Endodermal cell (in vitro differentiated cells): ENCODE measurements around the gene EPS15. TPM values are rescaled to one million over a fixed set of nuclear protein-coding genes. Genes with fewer than 3 reads are reported as not detected.

Experiments used
- DNase-seq: peaks from one replicate; pipeline ENCODE4 v3.0.0-alpha.2; 2017
- H3K27ac ChIP-seq: 2 replicates; pipeline ENCODE4 v1.5.1; 2013; ENCODE audit warnings: mild to moderate bottlenecking, low read depth, low read length, moderate library complexity
- H3K27me3 ChIP-seq: 2 replicates; pipeline ENCODE4 v1.6.1; 2013; ENCODE audit warnings: mild to moderate bottlenecking, low read length, moderate library complexity; ENCODE audit not compliant: insufficient read depth, control insufficient read depth, poor library complexity, severe bottlenecking
- H3K36me3 ChIP-seq: 2 replicates; pipeline ENCODE4 v1.7.0; 2013; ENCODE audit warnings: mild to moderate bottlenecking, low read length, moderate library complexity; ENCODE audit not compliant: control insufficient read depth, insufficient read depth
- H3K4me1 ChIP-seq: one replicate; pipeline ENCODE4 v1.7.0; 2013; ENCODE audit warnings: low read length; ENCODE audit not compliant: control insufficient read depth, insufficient read depth
- H3K4me3 ChIP-seq: 2 replicates; pipeline ENCODE4 v1.5.1; 2013; ENCODE audit warnings: mild to moderate bottlenecking, low read length, moderate library complexity
- H3K9ac ChIP-seq: 2 replicates; pipeline ENCODE4 v1.6.1; 2013; ENCODE audit warnings: mild to moderate bottlenecking, low read length, moderate library complexity; ENCODE audit not compliant: poor library complexity, severe bottlenecking; ENCODE audit errors: extremely low read depth
- H3K9me3 ChIP-seq: 2 replicates; pipeline ENCODE4 v1.6.1; 2013; ENCODE audit warnings: mild to moderate bottlenecking, low read length, moderate library complexity; ENCODE audit not compliant: control insufficient read depth
- H3K27ac Mint-ChIP-seq: 2 replicates; pipeline ENCODE4 v1.8.0; 2020; ENCODE audit warnings: mixed read lengths
- H3K27me3 Mint-ChIP-seq: 2 replicates; pipeline ENCODE4 v1.8.0; 2021; ENCODE audit warnings: mild to moderate bottlenecking, mixed read lengths; ENCODE audit not compliant: insufficient read depth
- H3K36me3 Mint-ChIP-seq: 2 replicates; pipeline ENCODE4 v1.8.0; 2020; ENCODE audit warnings: low read depth, mixed read lengths
- H3K4me1 Mint-ChIP-seq: 2 replicates; pipeline ENCODE4 v1.8.0; 2020; ENCODE audit warnings: mixed read lengths
- H3K4me3 Mint-ChIP-seq: 2 replicates; pipeline ENCODE4 v1.8.0; 2020; ENCODE audit warnings: mild to moderate bottlenecking, moderate library complexity, mixed read lengths
- H3K9me3 Mint-ChIP-seq: 2 replicates; pipeline ENCODE4 v1.8.0; 2020; ENCODE audit warnings: mild to moderate bottlenecking, mixed read lengths
- WGBS, 2 experiments: methylation state at CpG; one replicate each; pipeline versions ENCODE4 v1.1.5 to v1.1.7; 2013; ENCODE audit warnings: missing lambda C conversion rate in 2 of 2, mixed read lengths in 1 of 2; ENCODE audit not compliant: insufficient coverage in 1 of 2, insufficient read length in 1 of 2; 5-methylcytosine and 5-hydroxymethylcytosine counted together
- total RNA-seq, 2 donors: library from RNA; stranded (reverse); fragmentation: NEBNext Ultra II Directional in 1 of 2; extraction: Animal tissue kit (Norgen Biotek cat#: 25700) in 1 of 2; gene quantifications; 2 replicates in 1 of 2; 3 replicates in 1 of 2; pipeline ENCODE4 v1.2.1, GENCODE V29; 2021
- TF ChIP-seq, protein P1 (sequence below): fragments of 200-600 bp; sonication (generic); conservative IDR thresholded peaks from 2 replicates; pipeline ENCODE4 v1.5.0; 2021; ENCODE audit warnings: antibody characterized with exemption, mild to moderate bottlenecking

Gene EPS15
- total RNA-seq, 2 donors from 2014 or later: 45.0 to 46.9 TPM

DNA sequence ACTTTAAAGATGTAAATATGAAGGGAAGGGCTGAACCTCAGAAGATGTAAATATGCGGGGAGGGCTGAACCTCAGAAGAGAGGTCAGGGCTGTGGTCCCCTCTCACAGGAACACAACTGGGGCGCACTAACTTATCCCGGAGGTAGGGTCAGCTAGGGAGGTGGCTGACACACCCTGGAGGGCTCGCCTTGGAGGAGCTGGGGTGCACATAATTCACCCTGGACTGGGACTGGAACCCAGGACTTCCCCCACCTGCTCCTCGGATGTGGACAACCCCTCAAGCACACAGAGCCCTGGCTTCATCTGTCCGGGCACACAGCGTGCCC is 174.8 kb downstream of the EPS15 start:
- Histone ChIP-seq H3K9ac (no peak overlapping the region), H3K4me3 (no peak overlapping the region), H3K27ac (no peak overlapping the region), H3K27me3 (peaks cover 29% of the 10 kb centered on the region), H3K36me3 (no peaks in the 10 kb centered on the region), H3K9me3 (no peaks in the 10 kb centered on the region), H3K4me1 (peaks cover 4% of the 10 kb centered on the region)
- TF ChIP-seq, protein P1, sequence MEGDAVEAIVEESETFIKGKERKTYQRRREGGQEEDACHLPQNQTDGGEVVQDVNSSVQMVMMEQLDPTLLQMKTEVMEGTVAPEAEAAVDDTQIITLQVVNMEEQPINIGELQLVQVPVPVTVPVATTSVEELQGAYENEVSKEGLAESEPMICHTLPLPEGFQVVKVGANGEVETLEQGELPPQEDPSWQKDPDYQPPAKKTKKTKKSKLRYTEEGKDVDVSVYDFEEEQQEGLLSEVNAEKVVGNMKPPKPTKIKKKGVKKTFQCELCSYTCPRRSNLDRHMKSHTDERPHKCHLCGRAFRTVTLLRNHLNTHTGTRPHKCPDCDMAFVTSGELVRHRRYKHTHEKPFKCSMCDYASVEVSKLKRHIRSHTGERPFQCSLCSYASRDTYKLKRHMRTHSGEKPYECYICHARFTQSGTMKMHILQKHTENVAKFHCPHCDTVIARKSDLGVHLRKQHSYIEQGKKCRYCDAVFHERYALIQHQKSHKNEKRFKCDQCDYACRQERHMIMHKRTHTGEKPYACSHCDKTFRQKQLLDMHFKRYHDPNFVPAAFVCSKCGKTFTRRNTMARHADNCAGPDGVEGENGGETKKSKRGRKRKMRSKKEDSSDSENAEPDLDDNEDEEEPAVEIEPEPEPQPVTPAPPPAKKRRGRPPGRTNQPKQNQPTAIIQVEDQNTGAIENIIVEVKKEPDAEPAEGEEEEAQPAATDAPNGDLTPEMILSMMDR: no peak
- no peak overlapping the region for H3K27ac Mint-ChIP-seq
- H3K36me3 Mint-ChIP-seq: no peaks in the 10 kb centered on the region
- WGBS, 2 experiments: 87 to 88% methylated on average over 5 to 7 of the region's 7 CpGs
- peak overlapping the region; percentile 50 for H3K4me3 Mint-ChIP-seq
- H3K4me1 Mint-ChIP-seq: peaks cover 26% of the 10 kb centered on the region
- no peaks in the 10 kb centered on the region for H3K9me3 Mint-ChIP-seq
- H3K27me3 Mint-ChIP-seq: peaks cover 22% of the 10 kb centered on the region
- DNase-seq: peak; percentile 48

DNA sequence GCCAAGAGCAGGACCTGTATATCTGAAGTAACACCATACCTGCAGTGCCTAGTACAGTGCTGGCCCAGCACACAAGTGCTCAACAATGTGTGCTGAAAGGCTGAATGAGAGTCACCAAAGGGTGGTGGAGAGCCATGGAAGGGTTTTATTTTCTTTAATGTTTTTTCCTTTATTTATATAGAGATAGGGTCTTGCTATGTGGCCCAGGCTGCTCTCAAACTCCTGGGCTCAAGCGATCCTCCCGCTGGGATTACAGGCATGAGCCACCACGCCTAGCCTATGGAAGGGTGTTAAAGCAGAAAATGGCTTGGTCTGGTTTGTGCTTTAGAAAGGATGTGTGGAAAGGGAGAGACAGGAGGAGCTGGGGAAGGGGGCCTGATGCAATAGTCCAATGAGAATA is 175.4 kb downstream of the EPS15 start:
- 87 to 89% methylated on average over 3 of the region's 3 CpGs for WGBS, 2 experiments
- Histone ChIP-seq H3K27me3 (peaks cover 29% of the 10 kb centered on the region), H3K36me3 (no peaks in the 10 kb centered on the region), H3K9ac (no peak overlapping the region), H3K4me1 (peaks cover 4% of the 10 kb centered on the region), H3K4me3 (no peak overlapping the region), H3K27ac (no peak overlapping the region), H3K9me3 (no peaks in the 10 kb centered on the region)
- Mint-ChIP-seq H3K36me3 (no peaks in the 10 kb centered on the region), H3K4me1 (peaks cover 26% of the 10 kb centered on the region), H3K4me3 (peak overlapping the region; percentile 50), H3K9me3 (no peaks in the 10 kb centered on the region), H3K27ac (no peak overlapping the region), H3K27me3 (peaks cover 22% of the 10 kb centered on the region)
- TF ChIP-seq, protein P1: no peak
- no peak for DNase-seq

DNA sequence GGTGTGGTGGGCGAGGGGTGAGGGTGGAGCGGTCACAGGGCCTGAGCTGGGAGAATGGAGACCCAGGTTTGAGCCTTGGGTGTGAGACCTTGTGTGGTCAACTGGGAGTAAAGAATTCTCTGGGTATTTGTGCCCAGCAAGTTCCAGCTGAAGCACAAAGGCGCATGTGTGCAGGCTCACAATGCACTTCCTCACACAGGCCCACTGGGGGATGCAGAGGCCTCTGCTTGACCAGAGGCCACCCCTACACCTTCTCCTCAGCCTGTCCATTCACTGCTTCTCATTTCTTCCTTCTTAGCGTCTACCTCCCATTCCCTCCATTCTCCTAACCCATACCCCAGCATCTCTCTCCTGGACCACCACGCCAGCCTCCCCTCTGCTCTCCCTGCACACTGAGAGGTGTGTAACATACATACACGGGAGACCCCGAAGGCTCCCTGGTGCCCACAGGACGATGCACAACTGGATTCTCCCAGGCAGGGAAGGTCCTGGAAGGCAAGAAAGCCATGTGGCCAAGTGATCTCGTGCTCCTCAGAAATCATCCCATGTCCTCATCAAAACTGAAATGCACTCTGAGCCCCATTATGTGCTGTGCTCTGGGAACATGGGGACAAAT is 176.4 kb downstream of the EPS15 start:
- no peak overlapping the region for H3K4me3 Mint-ChIP-seq
- DNase-seq: no peak
- peaks cover 26% of the 10 kb centered on the region for H3K4me1 Mint-ChIP-seq
- H3K27ac ChIP-seq: no peak overlapping the region
- peaks cover 22% of the 10 kb centered on the region for H3K27me3 Mint-ChIP-seq
- TF ChIP-seq, protein P1: no peak
- H3K9me3 Mint-ChIP-seq: no peaks in the 10 kb centered on the region
- H3K27ac Mint-ChIP-seq: no peak overlapping the region
- H3K4me1 ChIP-seq: peaks cover 4% of the 10 kb centered on the region
- no peaks in the 10 kb centered on the region for H3K36me3 Mint-ChIP-seq
- no peaks in the 10 kb centered on the region for H3K9me3 ChIP-seq
- peaks cover 29% of the 10 kb centered on the region for H3K27me3 ChIP-seq
- H3K36me3 ChIP-seq: no peaks in the 10 kb centered on the region
- no peak overlapping the region for H3K9ac ChIP-seq
- WGBS, 2 experiments: 93 to 100% methylated on average over 5 to 9 of the region's 9 CpGs
- no peak overlapping the region for H3K4me3 ChIP-seq
